Measurements from ENCODE around the gene CENPX.

The CENPX gene

DNA sequence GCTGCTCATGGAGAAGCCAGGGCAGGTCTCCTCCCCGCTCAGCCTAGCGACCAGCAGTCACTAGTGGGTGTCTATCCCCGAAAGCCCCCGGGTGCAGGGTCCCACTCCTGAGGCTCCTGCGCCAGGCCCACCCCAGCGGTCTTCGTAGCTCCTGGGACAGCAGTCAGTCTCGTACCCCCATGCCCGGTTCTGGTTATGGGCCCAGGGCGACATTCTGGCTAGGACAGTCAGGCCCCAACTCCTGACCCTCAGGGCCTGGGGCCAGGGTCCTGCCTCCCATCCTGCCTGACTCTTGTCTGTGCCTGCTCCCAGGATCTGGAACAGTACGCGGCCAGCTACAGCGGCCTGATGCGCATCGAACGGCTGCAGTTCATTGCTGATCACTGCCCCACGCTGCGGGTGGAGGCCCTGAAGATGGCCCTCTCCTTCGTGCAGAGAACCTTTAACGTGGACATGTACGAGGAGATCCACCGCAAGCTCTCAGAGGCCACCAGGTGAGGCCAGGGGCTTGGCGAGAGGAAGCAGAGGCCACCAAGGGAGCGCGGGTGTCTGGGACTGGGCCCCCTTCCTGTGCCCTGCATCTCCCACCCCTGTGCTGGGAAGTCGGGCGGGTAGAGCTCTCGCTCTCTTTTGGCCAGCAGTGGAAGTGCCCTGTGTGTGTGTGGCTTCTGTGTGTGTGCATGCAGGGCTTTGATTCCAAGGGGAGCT lies 31.0 kb upstream of the CENPX start:
- H3K4me1 ChIP-seq (ENCODE audit: control insufficient read depth, insufficient read depth, low read length): peaks cover 18% of the 10 kb centered on the region
- H3K27me3 ChIP-seq (replicated peaks; ENCODE audit: control insufficient read depth, insufficient read depth, low read length): no peaks in the 10 kb centered on the region
- DNase-seq (ENCODE audit: low read depth): no peak
- H3K9me3 ChIP-seq (ENCODE audit: control insufficient read depth, low read length): no peaks in the 10 kb centered on the region
- H3K36me3 ChIP-seq (ENCODE audit: control insufficient read depth, insufficient read depth, low read length, severe bottlenecking): peaks cover 52% of the 10 kb centered on the region
- H3K4me3 ChIP-seq (ENCODE audit: low read length): peak overlapping the region; percentile 91
- H3K9ac ChIP-seq (ENCODE audit: low read length): peak overlapping the region; percentile 94

DNA sequence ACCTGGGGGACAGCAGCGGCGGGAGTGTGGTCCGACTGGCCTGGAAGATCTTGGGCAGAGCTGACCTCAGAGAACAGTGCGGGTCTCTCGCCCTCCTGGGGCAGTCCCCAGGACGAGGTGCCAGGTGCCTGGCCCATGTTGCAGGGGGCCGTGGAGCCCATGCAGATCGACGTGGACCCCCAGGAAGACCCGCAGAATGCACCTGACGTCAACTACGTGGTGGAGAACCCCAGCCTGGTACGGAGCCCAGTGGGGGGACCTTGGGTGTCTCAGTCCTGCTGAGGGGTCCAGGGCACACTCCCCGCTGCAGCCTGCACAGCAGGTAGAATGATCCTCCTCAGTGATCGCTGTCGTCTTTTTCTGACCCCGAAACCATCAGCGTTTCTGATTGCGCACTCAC lies 30.5 kb upstream of the CENPX start:
- peak overlapping the region; percentile 91 for H3K4me3 ChIP-seq (ENCODE audit: low read length)
- no peaks in the 10 kb centered on the region for H3K27me3 ChIP-seq (replicated peaks; ENCODE audit: control insufficient read depth, insufficient read depth, low read length)
- H3K36me3 ChIP-seq (ENCODE audit: control insufficient read depth, insufficient read depth, low read length, severe bottlenecking): peaks cover 47% of the 10 kb centered on the region
- no peak for DNase-seq (ENCODE audit: low read depth)
- peaks cover 18% of the 10 kb centered on the region for H3K4me1 ChIP-seq (ENCODE audit: control insufficient read depth, insufficient read depth, low read length)
- no peaks in the 10 kb centered on the region for H3K9me3 ChIP-seq (ENCODE audit: control insufficient read depth, low read length)
- peak overlapping the region; percentile 94 for H3K9ac ChIP-seq (ENCODE audit: low read length)

DNA sequence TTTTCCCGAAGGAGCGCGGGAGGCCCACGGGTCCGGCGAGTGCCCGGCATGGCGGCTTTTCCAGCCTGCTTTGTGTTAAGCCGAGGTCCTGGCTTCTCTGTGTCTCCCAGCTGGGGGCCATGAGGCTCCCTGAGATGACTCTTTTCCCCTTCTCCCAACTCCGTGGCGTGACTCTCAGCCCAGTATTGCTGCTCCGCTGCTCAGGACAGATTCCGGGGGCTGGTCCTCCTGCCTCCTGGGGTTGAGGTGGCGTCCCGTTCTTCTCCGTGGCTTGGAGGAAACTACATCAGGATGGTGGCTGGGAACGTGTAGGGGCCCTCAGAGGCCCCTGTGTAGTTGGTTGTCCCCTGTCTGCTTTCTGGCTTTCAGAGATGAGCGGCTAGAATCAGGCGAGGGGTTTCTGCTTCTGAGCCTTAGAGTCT lies 30.0 kb upstream of the CENPX start:
- Histone ChIP-seq H3K4me1 (ENCODE audit: control insufficient read depth, insufficient read depth, low read length) (peaks cover 18% of the 10 kb centered on the region), H3K9me3 (ENCODE audit: control insufficient read depth, low read length) (no peaks in the 10 kb centered on the region), H3K4me3 (ENCODE audit: low read length) (peak overlapping the region; percentile 91), H3K27me3 (replicated peaks; ENCODE audit: control insufficient read depth, insufficient read depth, low read length) (no peaks in the 10 kb centered on the region), H3K9ac (ENCODE audit: low read length) (peak overlapping the region; percentile 94), H3K36me3 (ENCODE audit: control insufficient read depth, insufficient read depth, low read length, severe bottlenecking) (peaks cover 46% of the 10 kb centered on the region)
- peak; percentile 21 for DNase-seq (ENCODE audit: low read depth)

DNA sequence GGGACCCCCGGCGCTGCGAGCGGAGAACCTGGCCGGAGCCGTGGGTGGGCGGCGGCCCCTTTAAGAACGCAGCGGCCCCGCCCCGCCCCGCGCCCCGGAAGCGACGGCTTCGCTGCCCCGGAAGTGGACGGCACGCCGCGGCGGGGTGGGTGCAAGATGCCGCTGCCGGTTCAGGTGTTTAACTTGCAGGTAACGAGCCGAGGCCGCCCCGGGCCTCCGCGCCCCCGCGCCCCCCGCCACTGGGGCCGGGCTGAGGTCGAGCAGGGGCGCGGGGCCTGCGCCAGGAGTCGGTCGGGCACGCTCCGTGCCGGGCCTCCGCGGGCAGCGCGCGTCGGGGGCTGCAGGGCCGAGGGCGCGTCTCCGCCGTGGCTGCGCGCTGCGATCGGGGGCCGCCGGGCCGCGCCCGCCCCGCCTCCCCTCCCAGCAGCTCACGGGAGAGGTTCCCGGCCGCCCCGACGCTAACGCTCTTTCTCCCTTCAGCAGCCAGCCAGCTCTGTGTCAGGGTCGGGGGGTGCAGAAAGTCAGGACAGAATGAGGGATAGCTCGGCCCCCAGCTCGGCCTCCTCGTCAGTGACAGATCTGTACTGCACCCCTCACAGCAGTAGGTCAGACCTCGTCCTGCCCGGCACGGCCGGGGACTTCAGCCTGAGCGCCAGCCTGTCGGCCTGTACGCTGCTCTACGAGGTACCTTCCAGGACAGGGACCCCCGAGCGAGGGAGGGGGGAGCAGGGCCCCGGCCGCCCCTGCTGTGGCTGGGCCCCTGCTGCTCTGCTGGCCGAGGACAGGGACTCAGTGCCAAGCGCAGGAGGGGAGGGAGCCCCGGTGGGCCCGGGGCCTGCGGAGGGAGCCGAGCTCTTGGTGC lies 29.3 kb upstream of the CENPX start, which contains the start of the genes GPS1 and RFNG:
Gene GPS1 (plus strand): TSS at position 123 of the 862 bp plus-strand sequence. CDS start 34 bp downstream, at position 157.
Gene RFNG (minus strand): TSS at position 36 of the 862 bp plus-strand sequence. CDS start 45 bp downstream, outside the sequence.
- Histone ChIP-seq H3K4me3 (ENCODE audit: low read length) (peak within 1 kb of the TSS; percentile 91), H3K9me3 (ENCODE audit: control insufficient read depth, low read length) (no peaks in the 10 kb centered on the region), H3K36me3 (ENCODE audit: control insufficient read depth, insufficient read depth, low read length, severe bottlenecking) (peaks cover 46% of the 10 kb centered on the region), H3K27me3 (replicated peaks; ENCODE audit: control insufficient read depth, insufficient read depth, low read length) (no peaks in the 10 kb centered on the region), H3K9ac (ENCODE audit: low read length) (peak within 1 kb of the TSS; percentile 94), H3K4me1 (ENCODE audit: control insufficient read depth, insufficient read depth, low read length) (peaks cover 18% of the 10 kb centered on the region)
- DNase-seq (ENCODE audit: low read depth): peak; percentile 83

DNA sequence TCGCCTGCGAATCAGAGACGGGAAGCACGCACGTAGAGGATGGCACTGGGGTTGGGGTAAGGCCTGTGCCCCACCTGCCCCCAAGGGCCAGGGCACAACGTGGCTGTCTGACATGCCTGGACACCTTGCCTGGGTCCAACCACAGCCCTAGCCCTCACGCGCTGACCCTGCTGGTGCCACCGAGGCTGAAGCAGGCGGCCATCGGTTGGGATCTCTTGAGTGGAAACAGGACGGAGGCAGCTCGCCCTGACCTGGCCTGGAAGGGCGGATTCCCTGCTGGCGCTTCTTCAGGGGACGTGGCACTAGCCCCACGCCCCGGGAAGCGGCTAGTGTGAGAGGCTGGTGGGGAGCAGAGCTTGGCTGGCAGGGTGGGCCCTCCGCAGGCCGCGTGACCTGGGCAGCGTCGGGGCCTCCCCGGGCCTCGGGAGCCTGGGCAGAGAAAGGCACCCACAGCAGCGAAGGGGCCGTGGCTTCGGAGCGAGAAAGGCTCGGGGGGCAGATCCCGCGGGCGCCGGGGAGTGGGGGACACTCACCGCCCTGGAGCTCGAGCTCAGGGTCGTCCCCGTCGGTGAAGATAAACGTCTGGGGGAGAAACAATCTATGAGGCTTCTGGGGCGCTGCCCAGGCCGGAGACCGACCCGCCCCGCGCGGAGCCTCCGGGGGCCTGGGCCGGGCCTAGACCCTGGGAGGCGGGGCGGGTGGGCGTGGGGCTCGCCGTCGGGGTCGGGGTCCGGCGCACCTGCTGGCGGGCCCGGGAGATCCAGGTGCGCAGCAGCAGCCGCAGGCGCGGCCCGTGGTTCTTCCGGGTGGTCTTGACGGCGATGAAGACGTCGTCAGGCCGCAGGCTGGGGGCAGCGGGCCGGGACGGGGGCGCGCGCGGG lies 28.3 kb upstream of the CENPX start:
- H3K4me3 ChIP-seq (ENCODE audit: low read length): peak overlapping the region; percentile 78
- DNase-seq (ENCODE audit: low read depth): peak; percentile 23
- no peaks in the 10 kb centered on the region for H3K27me3 ChIP-seq (replicated peaks; ENCODE audit: control insufficient read depth, insufficient read depth, low read length)
- H3K9ac ChIP-seq (ENCODE audit: low read length): peak overlapping the region; percentile 94
- no peaks in the 10 kb centered on the region for H3K9me3 ChIP-seq (ENCODE audit: control insufficient read depth, low read length)
- H3K4me1 ChIP-seq (ENCODE audit: control insufficient read depth, insufficient read depth, low read length): peaks cover 18% of the 10 kb centered on the region
- H3K36me3 ChIP-seq (ENCODE audit: control insufficient read depth, insufficient read depth, low read length, severe bottlenecking): peaks cover 41% of the 10 kb centered on the region

DNA sequence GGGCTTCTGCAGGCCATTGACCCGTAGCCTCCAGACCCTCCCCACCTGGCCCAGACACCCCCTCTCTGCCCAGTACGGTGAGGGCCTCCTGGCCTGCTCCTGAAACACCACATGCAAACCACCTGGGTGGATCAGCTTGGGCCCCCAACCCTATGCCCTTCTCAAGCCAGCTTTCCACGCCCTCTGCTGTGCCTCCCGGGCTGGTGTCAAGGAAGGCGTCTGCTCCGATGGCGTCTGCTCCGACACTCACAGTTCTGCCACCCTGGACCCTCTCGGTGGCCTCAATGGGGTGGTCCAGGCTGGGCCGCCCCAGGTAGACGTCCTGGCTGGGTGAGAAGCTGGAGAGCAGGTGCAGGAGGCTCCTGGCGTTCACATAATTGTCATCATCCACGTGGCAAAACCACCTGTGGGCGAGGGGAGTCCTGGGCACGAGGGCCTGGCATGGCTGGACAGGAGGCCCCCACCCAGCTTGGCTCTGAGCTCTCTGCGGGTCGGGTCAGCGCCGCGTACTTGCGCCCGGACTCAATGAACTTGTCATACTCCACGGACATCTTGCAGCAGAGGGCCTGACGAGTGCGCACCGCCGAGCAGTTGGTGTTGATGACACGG lies 27.6 kb upstream of the CENPX start:
- H3K4me3 ChIP-seq (ENCODE audit: low read length): peak overlapping the region; percentile 78

DNA sequence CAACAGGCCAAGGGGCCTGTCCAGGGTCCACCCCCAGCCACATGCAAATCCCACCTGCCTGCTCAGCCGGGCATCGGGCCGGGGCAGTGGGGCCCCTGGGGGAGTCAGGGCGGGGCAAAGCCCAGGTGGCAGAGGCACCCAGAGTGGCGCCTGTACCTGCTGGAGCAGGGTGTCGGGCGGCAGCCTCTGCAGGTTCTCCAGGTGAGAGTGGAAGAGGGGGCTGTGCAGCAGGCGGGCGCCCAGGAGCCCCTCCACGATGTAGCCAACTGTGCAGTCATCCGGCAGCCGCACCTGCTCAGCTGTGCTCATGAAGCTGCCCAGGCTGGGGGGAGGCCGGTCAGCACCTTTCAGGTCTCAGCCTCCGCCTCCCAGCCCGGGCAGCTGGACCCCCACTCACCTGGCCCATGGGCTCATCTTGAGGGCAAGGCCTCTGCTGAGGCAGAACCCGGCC lies 26.9 kb upstream of the CENPX start:
- Histone ChIP-seq H3K27me3 (replicated peaks; ENCODE audit: control insufficient read depth, insufficient read depth, low read length) (no peaks in the 10 kb centered on the region), H3K36me3 (ENCODE audit: control insufficient read depth, insufficient read depth, low read length, severe bottlenecking) (peaks cover 28% of the 10 kb centered on the region), H3K4me1 (ENCODE audit: control insufficient read depth, insufficient read depth, low read length) (peaks cover 18% of the 10 kb centered on the region), H3K9me3 (ENCODE audit: control insufficient read depth, low read length) (no peaks in the 10 kb centered on the region), H3K4me3 (ENCODE audit: low read length) (no peak overlapping the region), H3K9ac (ENCODE audit: low read length) (no peak overlapping the region)
- no peak for DNase-seq (ENCODE audit: low read depth)

More for the DNA sequence above, 27.6 kb upstream of the CENPX start:
- peaks cover 35% of the 10 kb centered on the region for H3K36me3 ChIP-seq (ENCODE audit: control insufficient read depth, insufficient read depth, low read length, severe bottlenecking)
- no peak for DNase-seq (ENCODE audit: low read depth)
- H3K9me3 ChIP-seq (ENCODE audit: control insufficient read depth, low read length): no peaks in the 10 kb centered on the region
- no peaks in the 10 kb centered on the region for H3K27me3 ChIP-seq (replicated peaks; ENCODE audit: control insufficient read depth, insufficient read depth, low read length)
- peaks cover 18% of the 10 kb centered on the region for H3K4me1 ChIP-seq (ENCODE audit: control insufficient read depth, insufficient read depth, low read length)
- H3K9ac ChIP-seq (ENCODE audit: low read length): peak overlapping the region; percentile 94

DNA sequence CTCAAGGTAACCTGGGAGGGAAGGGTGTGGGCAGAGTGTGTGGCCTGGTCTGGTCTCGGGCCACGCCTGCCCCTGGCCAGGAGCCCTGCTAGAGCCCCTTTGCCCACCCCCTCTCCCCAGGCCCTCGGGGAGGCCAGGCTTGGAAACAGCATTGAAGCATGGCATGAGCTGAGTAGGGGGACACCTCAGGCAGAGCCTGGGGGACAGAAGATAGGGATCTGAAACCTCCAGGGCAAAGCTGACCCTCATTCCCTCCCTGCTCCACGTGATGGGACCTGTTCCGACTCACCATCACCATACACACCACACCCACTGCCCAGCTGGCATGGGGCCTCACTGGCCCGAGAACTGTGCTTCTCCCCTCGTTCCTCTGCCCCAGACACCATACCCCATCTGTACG lies 26.4 kb upstream of the CENPX start:
- H3K27me3 ChIP-seq (replicated peaks; ENCODE audit: control insufficient read depth, insufficient read depth, low read length): no peaks in the 10 kb centered on the region
- H3K4me3 ChIP-seq (ENCODE audit: low read length): no peak overlapping the region
- no peak for DNase-seq (ENCODE audit: low read depth)
- no peak overlapping the region for H3K9ac ChIP-seq (ENCODE audit: low read length)
- H3K4me1 ChIP-seq (ENCODE audit: control insufficient read depth, insufficient read depth, low read length): peaks cover 18% of the 10 kb centered on the region
- H3K9me3 ChIP-seq (ENCODE audit: control insufficient read depth, low read length): no peaks in the 10 kb centered on the region
- H3K36me3 ChIP-seq (ENCODE audit: control insufficient read depth, insufficient read depth, low read length, severe bottlenecking): peaks cover 23% of the 10 kb centered on the region

DNA sequence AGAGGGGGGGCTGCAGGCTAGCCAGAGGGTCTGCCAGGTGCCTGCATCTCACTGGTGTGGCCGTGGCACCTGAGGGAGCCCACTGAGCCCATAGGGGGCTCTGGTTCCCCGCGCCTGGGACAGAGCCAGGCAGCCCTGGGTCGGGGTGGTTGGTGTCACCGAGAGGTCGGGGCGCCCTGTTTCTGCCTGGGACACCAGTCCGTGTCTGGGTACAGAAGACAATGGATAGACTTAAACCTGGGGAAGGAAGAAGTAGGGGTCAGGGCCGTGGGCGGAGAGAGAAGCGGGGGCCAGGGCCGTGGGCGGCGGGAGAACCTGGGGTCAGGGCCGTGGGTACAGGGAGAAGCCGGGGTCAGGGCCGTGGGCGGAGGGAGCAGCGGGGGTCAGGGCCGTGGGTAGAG lies 25.9 kb upstream of the CENPX start:
- Histone ChIP-seq H3K9me3 (ENCODE audit: control insufficient read depth, low read length) (no peaks in the 10 kb centered on the region), H3K36me3 (ENCODE audit: control insufficient read depth, insufficient read depth, low read length, severe bottlenecking) (peaks cover 20% of the 10 kb centered on the region), H3K4me3 (ENCODE audit: low read length) (no peak overlapping the region), H3K27me3 (replicated peaks; ENCODE audit: control insufficient read depth, insufficient read depth, low read length) (no peaks in the 10 kb centered on the region), H3K4me1 (ENCODE audit: control insufficient read depth, insufficient read depth, low read length) (peaks cover 18% of the 10 kb centered on the region), H3K9ac (ENCODE audit: low read length) (no peak overlapping the region)
- DNase-seq (ENCODE audit: low read depth): no peak

DNA sequence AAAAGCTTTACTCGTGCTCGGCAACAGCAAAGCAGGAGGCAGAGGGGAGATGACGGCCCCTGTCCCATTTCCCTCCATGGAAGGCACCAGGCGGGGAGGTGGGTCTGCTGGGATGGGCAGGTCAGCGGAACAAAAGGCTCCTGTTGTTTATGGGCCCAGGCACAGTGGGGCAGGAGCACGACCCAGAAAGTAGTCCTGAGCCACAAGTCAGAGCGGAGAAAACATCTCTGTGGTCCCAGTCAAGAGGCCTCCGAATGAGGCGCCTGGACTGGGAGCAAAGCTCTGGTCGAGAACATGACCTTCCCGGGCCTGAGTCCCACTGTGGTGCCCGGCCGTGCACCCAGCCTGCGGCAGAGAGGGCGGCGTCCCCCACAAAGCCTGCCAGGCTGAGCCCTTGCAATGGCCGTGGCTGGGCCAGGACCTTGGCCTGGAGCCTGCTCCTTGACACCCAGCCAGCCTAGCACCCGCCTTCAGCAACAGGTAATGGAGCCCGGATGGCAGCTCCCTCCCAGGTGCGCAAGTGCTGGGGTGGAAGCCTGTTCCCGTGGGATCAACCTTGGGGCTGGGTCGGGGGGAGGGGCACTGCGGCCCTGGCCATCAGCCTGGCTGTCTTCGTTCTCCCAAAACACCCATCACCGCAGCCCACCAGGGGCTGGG lies 25.4 kb upstream of the CENPX start:
- Histone ChIP-seq H3K9me3 (ENCODE audit: control insufficient read depth, low read length) (no peaks in the 10 kb centered on the region), H3K4me3 (ENCODE audit: low read length) (no peak overlapping the region), H3K36me3 (ENCODE audit: control insufficient read depth, insufficient read depth, low read length, severe bottlenecking) (peaks cover 20% of the 10 kb centered on the region), H3K27me3 (replicated peaks; ENCODE audit: control insufficient read depth, insufficient read depth, low read length) (no peaks in the 10 kb centered on the region), H3K4me1 (ENCODE audit: control insufficient read depth, insufficient read depth, low read length) (peaks cover 13% of the 10 kb centered on the region), H3K9ac (ENCODE audit: low read length) (no peak overlapping the region)
- no peak for DNase-seq (ENCODE audit: low read depth)

Data from adipocyte (in vitro differentiated cells).